HG02678 (cell line): Measurements from ENCODE around the gene PLEKHM3.
A peak's percentile ranks its signal among the peaks of the same experiment; 100 is the strongest.

ENCODE experiments used
- ATAC-seq: cut with Tn5 transposase; IDR thresholded peaks from one replicate; pipeline ENCODE4 v1.9.1; 2021; ENCODE audit warnings: mild to moderate bottlenecking, moderate library complexity; ENCODE audit not compliant: unreplicated experiment

Gene PLEKHM3

DNA sequence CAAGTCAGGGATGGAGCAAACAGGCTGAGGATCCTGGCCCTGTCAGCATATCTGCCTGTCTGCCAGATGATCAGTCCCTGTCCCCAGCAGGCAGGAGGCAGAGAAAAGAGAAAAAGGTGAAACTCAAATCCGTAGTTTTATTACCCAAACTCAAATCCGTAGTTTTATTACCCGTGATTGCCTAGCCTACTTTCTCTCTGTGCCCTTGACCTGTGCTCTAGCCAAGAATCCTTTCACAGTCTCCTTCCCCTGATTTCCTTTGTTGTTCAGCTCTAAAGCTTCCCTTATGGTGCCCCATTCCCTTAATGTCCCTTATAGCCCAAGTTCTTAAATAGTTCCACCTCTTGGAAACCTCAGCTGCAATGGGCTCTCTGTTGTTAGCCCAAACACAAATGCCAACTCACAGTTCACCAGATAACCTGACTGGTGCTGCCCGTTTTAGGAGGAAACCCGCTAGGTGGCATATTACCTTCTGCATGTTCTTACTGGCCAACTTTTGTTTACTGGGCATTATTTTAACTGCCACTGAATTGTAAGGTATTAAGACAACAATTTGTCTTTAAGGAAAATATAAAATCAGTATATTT is 130.0 kb downstream of the PLEKHM3 start:
- no peak for ATAC-seq

DNA sequence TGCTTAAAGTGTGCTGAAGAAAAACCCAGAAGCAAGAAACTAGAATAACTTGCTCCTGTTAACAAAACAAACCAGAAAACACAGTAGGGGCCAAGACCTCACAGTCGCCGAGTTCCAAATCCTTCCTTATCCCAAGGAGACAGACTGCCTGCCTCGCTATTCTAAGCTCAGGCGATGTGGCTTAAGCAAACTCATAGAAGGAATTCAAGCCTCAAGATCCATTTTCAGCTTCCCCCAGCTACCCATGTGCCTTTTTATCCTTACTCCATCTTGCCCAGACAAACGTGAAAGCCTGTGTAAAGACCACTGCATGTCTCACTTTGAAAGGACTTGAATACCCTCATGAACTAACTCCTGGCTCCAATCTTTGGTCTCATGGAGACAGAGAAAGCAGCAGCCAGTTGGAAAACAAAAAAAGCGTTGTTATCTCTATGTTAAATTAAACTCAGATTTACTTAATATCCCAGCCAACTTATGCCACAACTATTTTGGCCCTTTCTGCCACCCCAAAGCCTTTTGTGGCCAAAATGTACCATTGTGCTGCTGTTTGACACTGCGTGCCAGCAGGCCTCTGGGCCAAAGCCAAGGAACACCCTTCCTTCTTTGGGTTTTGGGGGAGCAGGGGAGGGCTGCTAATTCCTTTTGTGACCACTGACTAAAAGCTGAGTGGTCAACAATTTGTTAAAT is 132.5 kb downstream of the PLEKHM3 start:
- ATAC-seq = no peak

- ATAC-seq = no peak
These were observed 134.1 kb downstream of the PLEKHM3 start for GRCh38 chr2:207891086-207891844.

- no peak for ATAC-seq
These were observed 137.8 kb downstream of the PLEKHM3 start for GRCh38 chr2:207887500-207887899.

DNA sequence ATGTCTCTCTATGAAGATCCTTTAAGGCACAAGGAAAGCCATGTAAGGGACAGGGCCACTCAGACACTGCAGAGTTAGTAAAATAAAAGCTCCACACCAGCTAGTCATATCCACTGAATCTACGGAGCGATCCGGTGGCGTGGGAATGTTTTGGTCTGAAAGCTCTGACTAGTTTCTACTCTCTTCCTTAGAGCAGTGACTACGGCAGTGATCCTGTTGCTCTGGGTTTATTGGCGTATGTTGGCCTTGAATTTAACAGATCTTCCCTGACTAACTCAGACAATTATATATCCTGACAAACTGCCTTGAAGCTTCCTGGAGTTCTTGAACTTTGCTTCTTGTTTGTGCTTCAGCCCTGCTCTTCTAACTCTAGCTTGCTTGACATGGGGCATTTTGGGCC is 140.3 kb downstream of the PLEKHM3 start:
- ATAC-seq = no peak

GRCh38 chr2:207884127-207884526 is 141.2 kb downstream of the PLEKHM3 start:
- no peak for ATAC-seq

- peak; percentile 63 for ATAC-seq
These were observed 142.1 kb downstream of the PLEKHM3 start for GRCh38 chr2:207883002-207883780.

GRCh38 chr2:207881902-207882301 is 143.4 kb downstream of the PLEKHM3 start:
- ATAC-seq = no peak

- no peak for ATAC-seq
These were observed 145.8 kb downstream of the PLEKHM3 start for GRCh38 chr2:207879536-207879935.

GRCh38 chr2:207876842-207877535 is 148.3 kb downstream of the PLEKHM3 start:
- no peak for ATAC-seq

DNA sequence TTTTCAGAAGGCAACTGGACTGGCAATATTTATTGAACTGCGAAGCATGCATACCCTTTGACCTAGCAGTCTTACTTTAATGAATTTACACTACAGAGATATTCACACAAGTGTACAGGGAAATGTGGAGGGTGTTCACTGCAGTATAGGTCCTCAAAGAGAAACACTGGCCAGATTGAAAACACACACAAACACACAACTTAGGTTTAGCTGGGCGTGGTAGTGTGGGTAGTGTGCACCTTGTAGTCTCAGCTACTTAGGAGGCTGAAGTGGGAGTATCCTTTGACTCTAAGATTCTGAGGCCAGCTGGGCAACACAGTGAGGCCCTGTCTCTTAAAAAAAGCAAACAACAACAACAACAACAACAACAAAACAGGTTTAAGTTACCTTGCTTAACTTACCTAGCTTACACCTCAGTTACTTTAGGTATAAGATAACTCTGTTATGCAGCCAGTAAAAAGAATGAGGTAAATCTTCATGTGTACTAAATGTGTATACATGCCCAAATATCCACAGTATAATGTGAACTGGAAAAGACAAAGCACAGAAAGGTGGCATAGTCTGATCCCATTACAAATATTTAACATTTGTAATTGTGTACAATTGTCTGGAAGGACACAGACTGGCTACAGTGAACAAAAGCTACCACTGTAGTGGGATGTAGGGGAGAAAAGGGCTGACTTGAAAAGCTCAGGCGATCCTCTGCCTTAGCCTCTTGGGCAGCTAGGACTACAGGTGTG is 149.7 kb downstream of the PLEKHM3 start:
- ATAC-seq = no peak

GRCh38 chr2:207873794-207874193 is 151.5 kb downstream of the PLEKHM3 start:
- peak; percentile 76 for ATAC-seq

DNA sequence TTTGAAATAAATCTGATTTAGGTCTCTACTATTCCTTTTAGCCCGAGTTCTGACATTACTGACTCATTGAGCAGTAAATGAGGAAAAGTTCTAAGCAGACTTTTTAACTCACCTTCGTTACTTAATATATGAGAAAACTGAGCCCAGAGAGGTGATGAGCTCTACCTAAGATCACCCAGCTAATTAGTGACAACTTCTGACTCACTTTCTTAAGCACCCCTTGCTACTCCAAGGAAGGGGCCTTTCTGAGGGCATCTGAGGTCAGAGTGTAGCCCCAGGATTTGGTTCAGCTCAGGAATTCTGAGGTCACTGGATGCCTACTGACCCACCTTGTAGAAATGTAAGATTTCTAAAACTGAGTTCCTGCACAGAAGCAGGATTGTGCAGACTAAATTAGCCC is 153.4 kb downstream of the PLEKHM3 start:
- no peak for ATAC-seq

DNA sequence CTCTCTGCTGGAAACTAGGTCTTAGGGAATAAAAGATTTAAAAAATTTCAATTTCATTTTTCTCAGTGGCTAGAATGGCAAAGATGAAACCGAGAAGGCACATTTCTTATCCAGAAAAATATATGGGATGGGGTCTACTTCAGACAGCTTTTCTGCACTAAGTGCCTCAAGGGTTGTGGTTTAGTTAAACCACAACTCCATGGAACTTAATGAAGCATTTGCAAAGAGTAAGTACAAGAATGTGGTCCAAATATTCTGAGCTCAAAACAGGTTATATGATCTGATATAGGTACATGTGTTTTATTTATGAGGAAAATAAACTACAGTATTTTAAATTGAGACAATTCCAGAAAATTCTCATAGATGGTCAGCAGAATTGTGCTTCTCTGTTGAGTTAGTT is 153.8 kb downstream of the PLEKHM3 start:
- no peak for ATAC-seq

DNA sequence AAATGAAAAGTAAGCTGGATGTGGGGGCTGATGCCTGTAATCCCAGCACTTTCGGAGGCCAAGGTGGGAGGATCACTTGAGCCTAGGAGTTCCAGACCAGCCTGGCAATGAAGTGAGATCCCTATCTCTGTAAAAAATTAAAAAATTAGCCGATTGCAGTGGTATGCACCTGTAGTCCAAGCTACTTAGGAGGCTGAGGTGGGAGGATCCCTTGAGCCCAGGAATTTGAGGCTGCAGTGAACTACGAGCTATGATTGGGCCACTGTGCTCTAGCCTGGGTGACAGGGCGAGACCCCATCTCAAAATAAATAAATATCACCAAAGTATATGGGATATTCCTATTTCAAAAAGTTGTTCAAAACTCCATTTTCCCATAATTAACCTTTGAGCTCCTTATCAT is 154.5 kb downstream of the PLEKHM3 start:
- no peak for ATAC-seq

GRCh38 chr2:207869784-207870778 is 155.2 kb downstream of the PLEKHM3 start:
- ATAC-seq = peak; percentile 44

DNA sequence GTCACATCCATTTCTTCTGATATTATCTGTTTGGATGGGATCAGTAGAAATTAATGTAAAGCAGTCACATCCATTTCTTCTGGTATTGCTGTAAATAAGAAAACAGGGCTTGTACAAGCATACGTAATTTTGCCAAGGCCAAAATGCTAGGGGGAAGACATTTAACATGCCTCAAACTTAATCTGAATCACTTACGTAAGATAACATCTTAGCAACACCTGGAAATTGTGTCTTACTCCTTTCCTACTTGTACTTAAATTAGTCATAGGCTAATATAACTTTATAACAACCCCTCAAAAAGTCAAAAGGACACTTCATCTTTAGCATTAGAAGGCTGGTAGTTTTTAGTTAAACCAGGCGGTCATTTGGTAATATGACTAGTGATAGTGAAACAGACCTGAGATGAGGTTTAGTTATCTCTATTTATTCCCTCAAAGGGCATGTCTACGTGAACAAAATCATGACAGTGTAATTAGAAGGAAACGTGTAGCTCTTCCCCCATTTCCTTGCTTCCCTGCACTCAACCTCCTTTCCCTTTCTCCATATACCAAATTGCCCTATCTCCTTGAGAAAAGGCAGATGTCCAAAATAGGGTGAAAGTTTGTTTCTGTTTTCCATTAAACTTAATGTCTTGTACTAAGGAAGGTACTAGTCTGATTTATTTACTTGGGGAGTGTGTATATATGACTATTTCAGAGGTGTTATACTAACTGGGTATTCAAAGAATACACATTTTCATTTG is 156.3 kb downstream of the PLEKHM3 start:
- peak; percentile 41 for ATAC-seq

GRCh38 chr2:207867905-207868304 is 157.4 kb downstream of the PLEKHM3 start:
- no peak for ATAC-seq
